ENCODE measurements around the gene SDK1. TPM values are rescaled to one million over a fixed set of nuclear protein-coding genes. Genes with fewer than 3 reads are reported as not detected.

Gene SDK1
- total and polyA plus RNA-seq, 2 experiments from 2014 or later: 2.1 to 10.0 TPM

GRCh38 chr7:3283130-3283704, 17.8 kb upstream of the SDK1 start:
- H3K4me1 Mint-ChIP-seq: peaks cover 26% of the 10 kb centered on the region
- H3K27me3 ChIP-seq (ENCODE audit: insufficient read depth): no peaks in the 10 kb centered on the region
- H4K20me1 ChIP-seq (replicated peaks; ENCODE audit: insufficient read depth): no peaks in the 10 kb centered on the region
- H3K27ac ChIP-seq (ENCODE audit: low read depth): no peak overlapping the region
- DNase-seq (ENCODE audit: low spot score) (peak; percentile 60), ATAC-seq (peak; percentile 86)
- no peaks in the 10 kb centered on the region for H3K36me3 Mint-ChIP-seq (ENCODE audit: low read depth)
- H3K36me3 ChIP-seq (ENCODE audit: insufficient read depth): no peaks in the 10 kb centered on the region
- peaks cover 21% of the 10 kb centered on the region for H3K4me1 ChIP-seq (ENCODE audit: insufficient read depth)
- peaks cover 13% of the 10 kb centered on the region for H3K9me3 Mint-ChIP-seq
- peak overlapping the region; percentile 90 for H2AFZ ChIP-seq
- TF ChIP-seq STAT1 (IDR thresholded peaks at IDR 0.05; ENCODE audit: unreplicated experiment) (no peak), JUNB (IDR thresholded peaks at IDR 0.05; ENCODE audit: unreplicated experiment) (no peak), EZH2 (IDR thresholded peaks at IDR 0.05; ENCODE audit: low read depth, unreplicated experiment) (no peak), ZNF331 (CRISPR knock-in tag; IDR thresholded peaks at IDR 0.05; ENCODE audit: low read depth) (no peak), EZH2phosphoT487 (IDR thresholded peaks at IDR 0.05; ENCODE audit: unreplicated experiment) (no peak), CREB1 (CRISPR knock-in tag; IDR thresholded peaks at IDR 0.05; ENCODE audit: low read depth) (no peak), ZNF114 (CRISPR knock-in tag; IDR thresholded peaks at IDR 0.05) (no peak)
- TF ChIP-seq, protein P1, sequence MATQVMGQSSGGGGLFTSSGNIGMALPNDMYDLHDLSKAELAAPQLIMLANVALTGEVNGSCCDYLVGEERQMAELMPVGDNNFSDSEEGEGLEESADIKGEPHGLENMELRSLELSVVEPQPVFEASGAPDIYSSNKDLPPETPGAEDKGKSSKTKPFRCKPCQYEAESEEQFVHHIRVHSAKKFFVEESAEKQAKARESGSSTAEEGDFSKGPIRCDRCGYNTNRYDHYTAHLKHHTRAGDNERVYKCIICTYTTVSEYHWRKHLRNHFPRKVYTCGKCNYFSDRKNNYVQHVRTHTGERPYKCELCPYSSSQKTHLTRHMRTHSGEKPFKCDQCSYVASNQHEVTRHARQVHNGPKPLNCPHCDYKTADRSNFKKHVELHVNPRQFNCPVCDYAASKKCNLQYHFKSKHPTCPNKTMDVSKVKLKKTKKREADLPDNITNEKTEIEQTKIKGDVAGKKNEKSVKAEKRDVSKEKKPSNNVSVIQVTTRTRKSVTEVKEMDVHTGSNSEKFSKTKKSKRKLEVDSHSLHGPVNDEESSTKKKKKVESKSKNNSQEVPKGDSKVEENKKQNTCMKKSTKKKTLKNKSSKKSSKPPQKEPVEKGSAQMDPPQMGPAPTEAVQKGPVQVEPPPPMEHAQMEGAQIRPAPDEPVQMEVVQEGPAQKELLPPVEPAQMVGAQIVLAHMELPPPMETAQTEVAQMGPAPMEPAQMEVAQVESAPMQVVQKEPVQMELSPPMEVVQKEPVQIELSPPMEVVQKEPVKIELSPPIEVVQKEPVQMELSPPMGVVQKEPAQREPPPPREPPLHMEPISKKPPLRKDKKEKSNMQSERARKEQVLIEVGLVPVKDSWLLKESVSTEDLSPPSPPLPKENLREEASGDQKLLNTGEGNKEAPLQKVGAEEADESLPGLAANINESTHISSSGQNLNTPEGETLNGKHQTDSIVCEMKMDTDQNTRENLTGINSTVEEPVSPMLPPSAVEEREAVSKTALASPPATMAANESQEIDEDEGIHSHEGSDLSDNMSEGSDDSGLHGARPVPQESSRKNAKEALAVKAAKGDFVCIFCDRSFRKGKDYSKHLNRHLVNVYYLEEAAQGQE (IDR thresholded peaks at IDR 0.05; ENCODE audit: unreplicated experiment): no peak
- TF ChIP-seq, protein P2, sequence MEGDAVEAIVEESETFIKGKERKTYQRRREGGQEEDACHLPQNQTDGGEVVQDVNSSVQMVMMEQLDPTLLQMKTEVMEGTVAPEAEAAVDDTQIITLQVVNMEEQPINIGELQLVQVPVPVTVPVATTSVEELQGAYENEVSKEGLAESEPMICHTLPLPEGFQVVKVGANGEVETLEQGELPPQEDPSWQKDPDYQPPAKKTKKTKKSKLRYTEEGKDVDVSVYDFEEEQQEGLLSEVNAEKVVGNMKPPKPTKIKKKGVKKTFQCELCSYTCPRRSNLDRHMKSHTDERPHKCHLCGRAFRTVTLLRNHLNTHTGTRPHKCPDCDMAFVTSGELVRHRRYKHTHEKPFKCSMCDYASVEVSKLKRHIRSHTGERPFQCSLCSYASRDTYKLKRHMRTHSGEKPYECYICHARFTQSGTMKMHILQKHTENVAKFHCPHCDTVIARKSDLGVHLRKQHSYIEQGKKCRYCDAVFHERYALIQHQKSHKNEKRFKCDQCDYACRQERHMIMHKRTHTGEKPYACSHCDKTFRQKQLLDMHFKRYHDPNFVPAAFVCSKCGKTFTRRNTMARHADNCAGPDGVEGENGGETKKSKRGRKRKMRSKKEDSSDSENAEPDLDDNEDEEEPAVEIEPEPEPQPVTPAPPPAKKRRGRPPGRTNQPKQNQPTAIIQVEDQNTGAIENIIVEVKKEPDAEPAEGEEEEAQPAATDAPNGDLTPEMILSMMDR (conservative IDR thresholded peaks at IDR 0.05; ENCODE audit: low read depth in 2 of 2): no peak
- TF ChIP-seq, protein P3, sequence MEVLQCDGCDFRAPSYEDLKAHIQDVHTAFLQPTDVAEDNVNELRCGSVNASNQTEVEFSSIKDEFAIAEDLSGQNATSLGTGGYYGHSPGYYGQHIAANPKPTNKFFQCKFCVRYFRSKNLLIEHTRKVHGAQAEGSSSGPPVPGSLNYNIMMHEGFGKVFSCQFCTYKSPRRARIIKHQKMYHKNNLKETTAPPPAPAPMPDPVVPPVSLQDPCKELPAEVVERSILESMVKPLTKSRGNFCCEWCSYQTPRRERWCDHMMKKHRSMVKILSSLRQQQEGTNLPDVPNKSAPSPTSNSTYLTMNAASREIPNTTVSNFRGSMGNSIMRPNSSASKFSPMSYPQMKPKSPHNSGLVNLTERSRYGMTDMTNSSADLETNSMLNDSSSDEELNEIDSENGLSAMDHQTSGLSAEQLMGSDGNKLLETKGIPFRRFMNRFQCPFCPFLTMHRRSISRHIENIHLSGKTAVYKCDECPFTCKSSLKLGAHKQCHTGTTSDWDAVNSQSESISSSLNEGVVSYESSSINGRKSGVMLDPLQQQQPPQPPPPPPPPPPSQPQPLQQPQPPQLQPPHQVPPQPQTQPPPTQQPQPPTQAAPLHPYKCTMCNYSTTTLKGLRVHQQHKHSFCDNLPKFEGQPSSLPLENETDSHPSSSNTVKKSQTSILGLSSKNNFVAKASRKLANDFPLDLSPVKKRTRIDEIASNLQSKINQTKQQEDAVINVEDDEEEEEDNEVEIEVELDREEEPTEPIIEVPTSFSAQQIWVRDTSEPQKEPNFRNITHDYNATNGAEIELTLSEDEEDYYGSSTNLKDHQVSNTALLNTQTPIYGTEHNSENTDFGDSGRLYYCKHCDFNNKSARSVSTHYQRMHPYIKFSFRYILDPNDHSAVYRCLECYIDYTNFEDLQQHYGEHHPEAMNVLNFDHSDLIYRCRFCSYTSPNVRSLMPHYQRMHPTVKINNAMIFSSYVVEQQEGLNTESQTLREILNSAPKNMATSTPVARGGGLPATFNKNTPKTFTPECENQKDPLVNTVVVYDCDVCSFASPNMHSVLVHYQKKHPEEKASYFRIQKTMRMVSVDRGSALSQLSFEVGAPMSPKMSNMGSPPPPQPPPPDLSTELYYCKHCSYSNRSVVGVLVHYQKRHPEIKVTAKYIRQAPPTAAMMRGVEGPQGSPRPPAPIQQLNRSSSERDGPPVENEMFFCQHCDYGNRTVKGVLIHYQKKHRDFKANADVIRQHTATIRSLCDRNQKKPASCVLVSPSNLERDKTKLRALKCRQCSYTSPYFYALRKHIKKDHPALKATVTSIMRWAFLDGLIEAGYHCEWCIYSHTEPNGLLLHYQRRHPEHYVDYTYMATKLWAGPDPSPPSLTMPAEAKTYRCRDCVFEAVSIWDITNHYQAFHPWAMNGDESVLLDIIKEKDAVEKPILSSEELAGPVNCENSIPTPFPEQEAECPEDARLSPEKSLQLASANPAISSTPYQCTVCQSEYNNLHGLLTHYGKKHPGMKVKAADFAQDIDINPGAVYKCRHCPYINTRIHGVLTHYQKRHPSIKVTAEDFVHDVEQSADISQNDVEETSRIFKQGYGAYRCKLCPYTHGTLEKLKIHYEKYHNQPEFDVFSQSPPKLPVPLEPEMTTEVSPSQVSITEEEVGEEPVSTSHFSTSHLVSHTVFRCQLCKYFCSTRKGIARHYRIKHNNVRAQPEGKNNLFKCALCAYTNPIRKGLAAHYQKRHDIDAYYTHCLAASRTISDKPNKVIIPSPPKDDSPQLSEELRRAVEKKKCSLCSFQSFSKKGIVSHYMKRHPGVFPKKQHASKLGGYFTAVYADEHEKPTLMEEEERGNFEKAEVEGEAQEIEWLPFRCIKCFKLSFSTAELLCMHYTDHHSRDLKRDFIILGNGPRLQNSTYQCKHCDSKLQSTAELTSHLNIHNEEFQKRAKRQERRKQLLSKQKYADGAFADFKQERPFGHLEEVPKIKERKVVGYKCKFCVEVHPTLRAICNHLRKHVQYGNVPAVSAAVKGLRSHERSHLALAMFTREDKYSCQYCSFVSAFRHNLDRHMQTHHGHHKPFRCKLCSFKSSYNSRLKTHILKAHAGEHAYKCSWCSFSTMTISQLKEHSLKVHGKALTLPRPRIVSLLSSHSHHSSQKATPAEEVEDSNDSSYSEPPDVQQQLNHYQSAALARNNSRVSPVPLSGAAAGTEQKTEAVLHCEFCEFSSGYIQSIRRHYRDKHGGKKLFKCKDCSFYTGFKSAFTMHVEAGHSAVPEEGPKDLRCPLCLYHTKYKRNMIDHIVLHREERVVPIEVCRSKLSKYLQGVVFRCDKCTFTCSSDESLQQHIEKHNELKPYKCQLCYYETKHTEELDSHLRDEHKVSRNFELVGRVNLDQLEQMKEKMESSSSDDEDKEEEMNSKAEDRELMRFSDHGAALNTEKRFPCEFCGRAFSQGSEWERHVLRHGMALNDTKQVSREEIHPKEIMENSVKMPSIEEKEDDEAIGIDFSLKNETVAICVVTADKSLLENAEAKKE (CRISPR knock-in tag; IDR thresholded peaks at IDR 0.05): no peak
- TF ChIP-seq, protein P4, sequence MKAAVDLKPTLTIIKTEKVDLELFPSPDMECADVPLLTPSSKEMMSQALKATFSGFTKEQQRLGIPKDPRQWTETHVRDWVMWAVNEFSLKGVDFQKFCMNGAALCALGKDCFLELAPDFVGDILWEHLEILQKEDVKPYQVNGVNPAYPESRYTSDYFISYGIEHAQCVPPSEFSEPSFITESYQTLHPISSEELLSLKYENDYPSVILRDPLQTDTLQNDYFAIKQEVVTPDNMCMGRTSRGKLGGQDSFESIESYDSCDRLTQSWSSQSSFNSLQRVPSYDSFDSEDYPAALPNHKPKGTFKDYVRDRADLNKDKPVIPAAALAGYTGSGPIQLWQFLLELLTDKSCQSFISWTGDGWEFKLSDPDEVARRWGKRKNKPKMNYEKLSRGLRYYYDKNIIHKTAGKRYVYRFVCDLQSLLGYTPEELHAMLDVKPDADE (IDR thresholded peaks at IDR 0.05): no peak
- H3F3A ChIP-seq (replicated peaks; ENCODE audit: low read depth): 0 out of 2 replicates have a peak, but pooled peaks cover 7% of the 10 kb centered on the region
- H3K4me3 Mint-ChIP-seq: no peak overlapping the region
- H3K9me2 ChIP-seq (ENCODE audit: insufficient read depth): no peaks in the 10 kb centered on the region
- H3K27ac Mint-ChIP-seq: no peak overlapping the region
- H3K4me3 ChIP-seq: no peak overlapping the region
- peak overlapping the region; percentile 65 for H3K4me2 ChIP-seq
- peaks cover 5% of the 10 kb centered on the region for H3K27me3 Mint-ChIP-seq (ENCODE audit: insufficient read depth, low read depth, poor library complexity)
- no peaks in the 10 kb centered on the region for H3K79me2 ChIP-seq (replicated peaks; ENCODE audit: insufficient read depth)

Measured in GM23338 (cell line).